H9 (cell line): ENCODE data around the gene DDX1. TPM values are rescaled to one million over a fixed set of nuclear protein-coding genes. Genes with fewer than 3 reads are reported as not detected.

Experiments used
- DNase-seq: peaks from one replicate; pipeline ENCODE4 v3.0.0-alpha.2; 2017
- H2AFZ ChIP-seq: one replicate; pipeline ENCODE4 v1.6.1; 2013; ENCODE audit warnings: mild to moderate bottlenecking, low read length, control low read depth, moderate library complexity
- H2AK5ac ChIP-seq: 2 replicates; pipeline ENCODE4 v1.6.1; 2013; ENCODE audit warnings: low read length, control low read depth, mixed read lengths; ENCODE audit not compliant: insufficient read length
- H2BK120ac ChIP-seq: one replicate; pipeline ENCODE4 v1.6.1; 2013; ENCODE audit warnings: low read depth, mild to moderate bottlenecking, low read length, control low read depth, inconsistent platforms; ENCODE audit not compliant: poor library complexity, severe bottlenecking
- H2BK12ac ChIP-seq: 2 replicates; pipeline ENCODE4 v1.6.1; 2013; ENCODE audit warnings: low read length, control low read depth, mixed read lengths, low read depth; ENCODE audit not compliant: insufficient read length
- H2BK15ac ChIP-seq: 2 replicates; pipeline ENCODE4 v1.6.1; 2013; ENCODE audit warnings: low read depth, low read length, control low read depth
- H2BK20ac ChIP-seq: one replicate; pipeline ENCODE4 v1.6.1; 2013; ENCODE audit warnings: low read depth, mild to moderate bottlenecking, low read length, control low read depth, inconsistent platforms; ENCODE audit not compliant: poor library complexity, severe bottlenecking
- H2BK5ac ChIP-seq: 2 replicates; pipeline ENCODE4 v1.6.1; 2013; ENCODE audit warnings: low read length, control low read depth, mixed read lengths; ENCODE audit not compliant: insufficient read length
- H3K14ac ChIP-seq: 2 replicates; pipeline ENCODE4 v1.6.1; 2013; ENCODE audit warnings: low read length, control low read depth; ENCODE audit not compliant: insufficient read depth
- H3K18ac ChIP-seq: 2 replicates; pipeline ENCODE4 v1.6.1; 2013; ENCODE audit warnings: low read depth, mild to moderate bottlenecking, mixed read lengths, low read length, control low read depth; ENCODE audit not compliant: insufficient read length
- H3K23ac ChIP-seq: 2 replicates; pipeline ENCODE4 v1.6.1; 2013; ENCODE audit warnings: low read length, control low read depth, mixed read lengths, low read depth; ENCODE audit not compliant: insufficient read length
- H3K23me2 ChIP-seq: 2 replicates; pipeline ENCODE4 v1.6.1; 2013; ENCODE audit warnings: low read depth, mild to moderate bottlenecking, mixed read lengths, low read length, control low read depth; ENCODE audit not compliant: insufficient read length, poor library complexity, severe bottlenecking
- H3K27ac ChIP-seq: 2 replicates; pipeline ENCODE4 v1.5.1; 2013; ENCODE audit warnings: low read length, control low read depth, mixed read lengths, low read depth; ENCODE audit not compliant: insufficient read length
- H3K27me3 ChIP-seq: 2 replicates; pipeline ENCODE4 v1.6.1; 2013; ENCODE audit warnings: low read length, control low read depth, inconsistent platforms; ENCODE audit not compliant: insufficient read depth
- H3K4ac ChIP-seq: 2 replicates; pipeline ENCODE4 v1.6.1; 2013; ENCODE audit warnings: low read depth, mild to moderate bottlenecking, control low read depth, inconsistent platforms, low read length, moderate library complexity
- H3K4me1 ChIP-seq: 2 replicates; pipeline ENCODE4 v1.6.1; 2013; ENCODE audit warnings: low read length, control low read depth, inconsistent platforms; ENCODE audit not compliant: insufficient read depth
- H3K4me2 ChIP-seq: 2 replicates; pipeline ENCODE4 v1.6.1; 2013; ENCODE audit warnings: low read length, control low read depth, mixed read lengths; ENCODE audit not compliant: insufficient read length, insufficient read depth
- H3K56ac ChIP-seq: 2 replicates; pipeline ENCODE4 v1.6.1; 2013; ENCODE audit warnings: low read depth, mild to moderate bottlenecking, mixed read lengths, low read length, control low read depth; ENCODE audit not compliant: insufficient read length
- H3K79me1 ChIP-seq: 2 replicates; pipeline ENCODE4 v1.6.1; 2013; ENCODE audit warnings: low read depth, mild to moderate bottlenecking, moderate library complexity, low read length, control low read depth, inconsistent platforms; ENCODE audit not compliant: insufficient read depth, poor library complexity, severe bottlenecking
- H3K79me2 ChIP-seq: 2 replicates; pipeline ENCODE4 v1.6.1; 2013; ENCODE audit warnings: low read length, control low read depth, inconsistent platforms; ENCODE audit not compliant: insufficient read depth
- H3K9ac ChIP-seq: 2 replicates; pipeline ENCODE4 v1.6.1; 2013; ENCODE audit warnings: low read length, control low read depth, mixed read lengths; ENCODE audit not compliant: insufficient read length; ENCODE audit errors: extremely low read depth
- H3K9me3 ChIP-seq: one replicate; pipeline ENCODE4 v1.6.1; 2013; ENCODE audit warnings: low read depth, low read length, inconsistent platforms; ENCODE audit not compliant: control insufficient read depth
- H3T11ph ChIP-seq: one replicate; pipeline ENCODE4 v1.6.1; 2013; ENCODE audit warnings: mild to moderate bottlenecking, low read length, control low read depth, inconsistent platforms
- H4K20me1 ChIP-seq: one replicate; pipeline ENCODE4 v1.6.1; 2013; ENCODE audit not compliant: control insufficient read depth, insufficient read length, insufficient read depth
- H4K5ac ChIP-seq: 2 replicates; pipeline ENCODE4 v1.6.1; 2013; ENCODE audit warnings: low read depth, mild to moderate bottlenecking, mixed read lengths, low read length, control low read depth; ENCODE audit not compliant: insufficient read length
- H4K8ac ChIP-seq: replicated peaks from 2 replicates; pipeline ENCODE4 v1.6.1; 2013; ENCODE audit warnings: low read length, control low read depth, mixed read lengths, low read depth; ENCODE audit not compliant: insufficient read length
- H4K91ac ChIP-seq: 2 replicates; pipeline ENCODE4 v1.6.1; 2013; ENCODE audit warnings: low read depth, mild to moderate bottlenecking, moderate library complexity, mixed read lengths, low read length, control low read depth; ENCODE audit not compliant: insufficient read length
- H3K27ac Mint-ChIP-seq, 3 experiments: 2 replicates in 2 of 3; 3 replicates in 1 of 3; pipeline ENCODE4 v1.8.0; 2020 to 2021; ENCODE audit warnings: mixed read lengths in 3 of 3, mild to moderate bottlenecking in 1 of 3, moderate library complexity in 1 of 3
- H3K27me3 Mint-ChIP-seq: 2 replicates; pipeline ENCODE4 v1.8.0; 2021; ENCODE audit warnings: low read depth, mild to moderate bottlenecking, moderate library complexity, mixed read lengths
- H3K36me3 Mint-ChIP-seq, 3 experiments: 2 replicates in 2 of 3; 3 replicates in 1 of 3; pipeline ENCODE4 v1.8.0; 2020 to 2021; ENCODE audit warnings: low read depth in 3 of 3, mixed read lengths in 3 of 3; ENCODE audit not compliant: insufficient read depth in 1 of 3
- H3K4me1 Mint-ChIP-seq, 2 experiments: 2 replicates each; pipeline ENCODE4 v1.8.0; 2020; ENCODE audit warnings: mixed read lengths in 2 of 2
- H3K4me3 Mint-ChIP-seq, 2 experiments: 2 replicates in 1 of 2; 3 replicates in 1 of 2; pipeline ENCODE4 v1.8.0; 2020 to 2021; ENCODE audit warnings: mild to moderate bottlenecking in 2 of 2, mixed read lengths in 2 of 2, moderate library complexity in 1 of 2
- H3K9me3 Mint-ChIP-seq, 2 experiments: 2 replicates in 1 of 2; 3 replicates in 1 of 2; pipeline ENCODE4 v1.8.0; 2020; ENCODE audit warnings: mild to moderate bottlenecking in 2 of 2, mixed read lengths in 2 of 2, moderate library complexity in 1 of 2
- CTCF ChIP-seq: fragments of 200-600 bp; sonication (generic); conservative IDR thresholded peaks from 3 replicates; pipeline ENCODE4 v1.8.0; 2021; ENCODE audit warnings: antibody characterized with exemption, mild to moderate bottlenecking
- WGBS: extraction: QIAGEN DNeasy Blood & Tissue Kit; methylation state at CpG from one replicate; pipeline ENCODE4 v1.1.7; 2013; ENCODE audit warnings: missing lambda C conversion rate, low lambda C conversion rate, mixed read lengths; ENCODE audit not compliant: insufficient read length; ENCODE audit errors: extremely low coverage; 5-methylcytosine and 5-hydroxymethylcytosine counted together
- total RNA-seq: library from RNA; stranded (reverse); gene quantifications from 2 replicates; pipeline ENCODE4 v1.2.1, GENCODE V29; 2021

Gene DDX1
- total RNA-seq, 1 experiment from 2014 or later: 120 TPM

- H4K5ac ChIP-seq: no peak overlapping the region
- Mint-ChIP-seq H3K4me1 (peaks cover 5 to 7% of the 10 kb centered on the region in 2 experiments), H3K27me3 (peaks cover 2% of the 10 kb centered on the region), H3K4me3 (no peak overlapping the region), H3K27ac (no peak overlapping the region), H3K9me3 (no peaks in the 10 kb centered on the region), H3K36me3 (no peaks in the 10 kb centered on the region; a peak in 1 of 7 replicates)
- H3K27ac ChIP-seq: no peak overlapping the region
- no peaks in the 10 kb centered on the region for H4K20me1 ChIP-seq
- DNase-seq: no peak
- no peaks in the 10 kb centered on the region for H3K27me3 ChIP-seq
- no peak overlapping the region for H2BK12ac ChIP-seq
- no peak overlapping the region for H3K4me2 ChIP-seq
- H3K4ac ChIP-seq: no peak overlapping the region
- no peak overlapping the region for H3K9ac ChIP-seq
- WGBS: no CpG with 5 or more reads among the region's 7 CpGs
- no peak overlapping the region for H3K23ac ChIP-seq
- no peak overlapping the region for H2BK15ac ChIP-seq
- H2BK5ac ChIP-seq: no peak overlapping the region
- H4K8ac ChIP-seq: no peak overlapping the region
- no peaks in the 10 kb centered on the region for H3K79me1 ChIP-seq
- H3K18ac ChIP-seq: no peak overlapping the region
- no peak overlapping the region for H2BK120ac ChIP-seq
- no peak overlapping the region for H3T11ph ChIP-seq
- H2BK20ac ChIP-seq: no peak overlapping the region
- no peak overlapping the region for H2AK5ac ChIP-seq
- H3K4me1 ChIP-seq: no peaks in the 10 kb centered on the region
- H3K56ac ChIP-seq: no peak overlapping the region
- H3K14ac ChIP-seq: no peak overlapping the region
- H2AFZ ChIP-seq: no peak overlapping the region
- no peaks in the 10 kb centered on the region for H3K79me2 ChIP-seq
- no peak overlapping the region for H4K91ac ChIP-seq
- H3K23me2 ChIP-seq: no peaks in the 10 kb centered on the region
- no peaks in the 10 kb centered on the region for H3K9me3 ChIP-seq
- no peak for TF ChIP-seq CTCF
Measured at GRCh38 chr2:15651367-15651727, 59.7 kb downstream of the DDX1 start.
